ENCODE data around the gene TNFRSF9.

Gene TNFRSF9

DNA sequence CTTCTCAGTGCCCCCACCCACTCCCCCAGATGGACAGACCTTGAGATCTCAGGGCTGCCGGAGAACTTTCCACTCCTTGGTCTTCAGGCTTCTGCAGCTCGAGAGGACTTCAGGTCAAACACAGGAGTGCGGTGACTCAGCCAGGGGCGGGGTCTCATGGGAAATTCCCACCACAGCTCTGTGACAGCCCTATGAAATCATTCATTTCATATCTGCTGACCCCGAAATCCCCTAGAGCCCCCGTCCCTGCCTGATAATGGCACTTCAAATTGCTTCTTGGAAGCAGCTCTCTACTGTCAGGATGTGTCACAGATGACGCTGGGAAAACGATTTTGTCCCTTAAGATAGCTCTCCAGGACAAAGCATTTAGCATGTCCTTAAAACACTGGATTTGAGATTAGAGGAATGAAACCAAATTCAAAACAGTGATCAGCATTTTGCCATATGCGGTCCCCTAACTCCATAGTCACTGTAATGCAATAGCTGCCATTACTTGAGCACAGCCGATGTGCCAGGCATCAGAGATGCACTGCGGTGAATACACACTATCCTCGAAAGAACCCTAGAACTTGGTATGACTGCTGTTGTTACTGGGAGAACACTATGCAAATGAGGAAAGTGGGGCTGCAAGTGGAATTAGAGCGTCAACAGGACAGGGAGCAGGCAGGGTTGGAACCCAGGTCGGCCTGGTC lies at the start of gene TNFRSF9:
Gene TNFRSF9, minus strand, starts transcription at position 95 of the 692 bp plus-strand sequence. CDS start 845 bp downstream, outside the sequence.
- no peak within 1 kb of the TSS for H3K27ac ChIP-seq (ENCODE audit: low read length)

DNA sequence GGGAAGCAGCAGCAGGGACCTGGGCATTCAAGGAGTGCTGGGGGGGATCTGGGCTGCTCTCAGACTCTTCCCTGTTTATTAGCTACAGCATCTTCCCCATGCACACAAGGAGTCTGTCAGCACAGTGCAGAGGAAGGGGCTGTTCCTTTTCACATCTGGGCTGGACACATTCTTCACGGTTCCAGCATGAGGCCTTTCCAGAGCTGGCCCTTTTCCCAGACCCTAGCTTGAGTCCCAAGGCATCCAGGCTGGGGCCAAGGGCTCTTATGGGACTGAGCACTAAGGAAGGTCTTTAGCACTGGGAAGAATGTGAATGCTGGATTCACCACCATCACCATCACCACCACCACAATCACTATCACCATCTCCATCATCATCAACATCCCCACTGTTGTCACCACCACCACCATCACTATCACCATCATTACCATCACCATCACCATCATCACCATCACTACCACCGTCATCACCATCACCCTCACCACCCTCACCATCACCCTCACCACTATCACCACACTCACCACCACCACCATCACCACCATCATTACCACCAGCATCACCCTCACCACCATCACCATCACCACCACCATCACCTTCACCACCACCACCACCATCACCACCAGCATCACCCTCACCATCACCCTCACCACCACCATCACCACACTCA lies 49.3 kb upstream of the TNFRSF9 start:
- no peak overlapping the region for H3K27ac ChIP-seq (ENCODE audit: low read length)
- H3K4me3 ChIP-seq (ENCODE audit: low read length) = no peak overlapping the region
- no peaks in the 10 kb centered on the region for H3K9me3 ChIP-seq (ENCODE audit: control insufficient read depth, low read depth, low read length)

More for the DNA sequence above, at the start of gene TNFRSF9:
- Histone ChIP-seq H3K9ac (ENCODE audit: low read length) (no peak within 1 kb of the TSS), H3K27me3 (ENCODE audit: control insufficient read depth, insufficient read depth, low read length) (peaks cover 38% of the 10 kb centered on the region), H3K4me1 (ENCODE audit: control insufficient read depth, low read depth, low read length) (no peaks in the 10 kb centered on the region), H3K36me3 (ENCODE audit: control insufficient read depth, low read depth, low read length) (no peaks in the 10 kb centered on the region), H3K4me3 (ENCODE audit: low read length) (no peak within 1 kb of the TSS), H3K9me3 (ENCODE audit: control insufficient read depth, low read depth, low read length) (no peaks in the 10 kb centered on the region)

DNA sequence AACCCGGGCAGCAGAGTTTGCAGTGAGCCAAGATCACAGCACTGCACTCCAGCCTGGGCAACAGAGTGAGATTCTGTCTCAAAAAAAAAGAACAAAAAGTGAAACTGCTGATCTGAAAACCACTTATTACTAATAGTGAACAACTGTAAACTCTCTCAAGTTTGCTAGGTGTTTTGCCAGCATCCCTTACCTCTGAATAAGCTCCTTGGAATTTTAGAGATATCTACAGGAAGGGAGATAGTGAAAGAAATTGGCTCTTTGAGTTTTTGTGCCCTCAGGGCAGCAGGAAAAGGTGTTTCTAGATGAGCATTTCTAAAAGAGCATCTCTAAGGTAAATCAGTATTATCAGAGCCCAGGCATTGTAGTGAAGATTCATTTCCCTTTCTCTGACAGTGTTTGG lies 47.9 kb upstream of the TNFRSF9 start:
- no peak overlapping the region for H3K4me3 ChIP-seq (ENCODE audit: low read length)
- no peaks in the 10 kb centered on the region for H3K27me3 ChIP-seq (ENCODE audit: control insufficient read depth, insufficient read depth, low read length)
- H3K27ac ChIP-seq (ENCODE audit: low read length) = no peak overlapping the region
- peaks cover 24% of the 10 kb centered on the region for H3K36me3 ChIP-seq (ENCODE audit: control insufficient read depth, low read depth, low read length)
- H3K9me3 ChIP-seq (ENCODE audit: control insufficient read depth, low read depth, low read length) = no peaks in the 10 kb centered on the region
- H3K9ac ChIP-seq (ENCODE audit: low read length) = no peak overlapping the region
- H3K4me1 ChIP-seq (ENCODE audit: control insufficient read depth, low read depth, low read length) = peaks cover 3% of the 10 kb centered on the region

More for the DNA sequence above, 49.3 kb upstream of the TNFRSF9 start:
- H3K27me3 ChIP-seq (ENCODE audit: control insufficient read depth, insufficient read depth, low read length) = no peaks in the 10 kb centered on the region
- no peak overlapping the region for H3K9ac ChIP-seq (ENCODE audit: low read length)
- peaks cover 15% of the 10 kb centered on the region for H3K36me3 ChIP-seq (ENCODE audit: control insufficient read depth, low read depth, low read length)
- H3K4me1 ChIP-seq (ENCODE audit: control insufficient read depth, low read depth, low read length) = peaks cover 3% of the 10 kb centered on the region

DNA sequence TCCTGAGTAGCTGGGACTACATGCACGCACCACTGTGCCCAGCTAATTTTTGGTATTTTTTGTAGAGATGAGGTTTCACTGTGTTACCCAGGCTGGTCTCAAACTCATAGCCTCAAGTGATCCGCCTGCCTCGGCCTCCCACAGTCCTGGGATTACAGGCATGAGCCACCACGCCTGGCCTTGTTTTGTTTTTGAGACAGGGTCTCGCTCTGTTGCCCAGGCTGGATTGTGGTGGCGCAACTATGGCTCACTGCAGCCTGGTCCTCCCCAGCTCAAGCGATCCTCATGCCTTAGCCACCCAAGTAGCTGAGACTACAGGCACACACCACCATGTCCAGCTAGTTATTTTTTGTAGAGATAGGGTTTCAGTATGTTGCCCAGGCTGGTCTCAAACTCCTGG lies 46.9 kb upstream of the TNFRSF9 start:
- Histone ChIP-seq H3K4me1 (ENCODE audit: control insufficient read depth, low read depth, low read length) (peaks cover 3% of the 10 kb centered on the region), H3K9ac (ENCODE audit: low read length) (no peak overlapping the region), H3K9me3 (ENCODE audit: control insufficient read depth, low read depth, low read length) (no peaks in the 10 kb centered on the region), H3K27ac (ENCODE audit: low read length) (no peak overlapping the region), H3K27me3 (ENCODE audit: control insufficient read depth, insufficient read depth, low read length) (no peaks in the 10 kb centered on the region), H3K4me3 (ENCODE audit: low read length) (no peak overlapping the region), H3K36me3 (ENCODE audit: control insufficient read depth, low read depth, low read length) (peaks cover 35% of the 10 kb centered on the region)

DNA sequence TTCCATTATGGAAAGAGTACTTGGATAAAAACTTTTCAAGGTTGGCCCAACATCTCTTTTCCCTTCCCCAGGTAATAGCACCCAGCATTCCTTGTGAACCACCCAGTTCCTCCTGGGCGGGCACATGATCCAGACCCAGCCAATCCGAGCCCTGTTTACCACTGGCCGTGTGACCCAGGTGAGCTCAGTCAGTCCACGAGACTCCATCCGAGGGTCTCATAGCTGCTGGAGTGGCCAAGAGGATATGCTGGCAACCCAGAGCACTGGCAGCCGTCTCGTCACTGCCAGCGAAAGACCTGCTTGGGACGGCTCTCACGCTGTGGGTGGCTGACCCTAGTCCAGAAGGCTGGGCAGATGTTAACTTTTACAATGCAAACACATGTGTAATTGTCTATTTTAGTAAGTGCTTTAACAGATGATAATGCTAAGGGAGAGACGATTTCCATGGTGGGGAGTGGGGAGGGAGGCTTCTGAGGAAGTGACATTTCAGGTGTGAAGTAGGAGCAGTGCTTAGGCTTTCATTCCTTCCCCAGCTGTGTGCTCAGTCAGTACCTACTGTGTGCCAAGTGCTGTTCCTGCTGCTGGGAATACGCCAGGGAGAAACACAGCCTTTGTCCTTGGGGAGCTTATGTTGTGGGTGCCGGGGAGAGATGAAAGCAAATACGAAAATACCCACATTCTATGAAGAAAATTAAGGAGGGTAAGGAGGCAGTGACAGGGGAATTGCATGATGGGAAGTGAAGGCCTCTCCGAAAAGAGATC lies 45.4 kb upstream of the TNFRSF9 start:
- H3K36me3 ChIP-seq (ENCODE audit: control insufficient read depth, low read depth, low read length) = peaks cover 38% of the 10 kb centered on the region
- H3K27ac ChIP-seq (ENCODE audit: low read length) = no peak overlapping the region
- H3K4me1 ChIP-seq (ENCODE audit: control insufficient read depth, low read depth, low read length) = no peaks in the 10 kb centered on the region
- H3K27me3 ChIP-seq (ENCODE audit: control insufficient read depth, insufficient read depth, low read length) = no peaks in the 10 kb centered on the region
- no peak overlapping the region for H3K9ac ChIP-seq (ENCODE audit: low read length)
- H3K4me3 ChIP-seq (ENCODE audit: low read length) = no peak overlapping the region
- H3K9me3 ChIP-seq (ENCODE audit: control insufficient read depth, low read depth, low read length) = no peaks in the 10 kb centered on the region

DNA sequence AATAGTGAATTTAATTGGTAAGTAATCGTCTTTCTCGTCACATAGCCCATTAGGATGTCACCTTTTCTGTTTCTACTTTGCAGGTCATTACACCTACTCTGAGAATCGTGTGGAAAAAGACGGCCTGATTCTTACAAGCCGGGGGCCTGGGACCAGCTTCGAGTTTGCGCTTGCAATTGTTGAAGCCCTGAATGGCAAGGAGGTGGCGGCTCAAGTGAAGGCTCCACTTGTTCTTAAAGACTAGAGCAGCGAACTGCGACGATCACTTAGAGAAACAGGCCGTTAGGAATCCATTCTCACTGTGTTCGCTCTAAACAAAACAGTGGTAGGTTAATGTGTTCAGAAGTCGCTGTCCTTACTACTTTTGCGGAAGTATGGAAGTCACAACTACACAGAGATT lies 44.2 kb upstream of the TNFRSF9 start:
- Histone ChIP-seq H3K9me3 (ENCODE audit: control insufficient read depth, low read depth, low read length) (no peaks in the 10 kb centered on the region), H3K4me1 (ENCODE audit: control insufficient read depth, low read depth, low read length) (no peaks in the 10 kb centered on the region), H3K27ac (ENCODE audit: low read length) (no peak overlapping the region), H3K27me3 (ENCODE audit: control insufficient read depth, insufficient read depth, low read length) (no peaks in the 10 kb centered on the region), H3K4me3 (ENCODE audit: low read length) (no peak overlapping the region), H3K9ac (ENCODE audit: low read length) (no peak overlapping the region), H3K36me3 (ENCODE audit: control insufficient read depth, low read depth, low read length) (peaks cover 49% of the 10 kb centered on the region)

DNA sequence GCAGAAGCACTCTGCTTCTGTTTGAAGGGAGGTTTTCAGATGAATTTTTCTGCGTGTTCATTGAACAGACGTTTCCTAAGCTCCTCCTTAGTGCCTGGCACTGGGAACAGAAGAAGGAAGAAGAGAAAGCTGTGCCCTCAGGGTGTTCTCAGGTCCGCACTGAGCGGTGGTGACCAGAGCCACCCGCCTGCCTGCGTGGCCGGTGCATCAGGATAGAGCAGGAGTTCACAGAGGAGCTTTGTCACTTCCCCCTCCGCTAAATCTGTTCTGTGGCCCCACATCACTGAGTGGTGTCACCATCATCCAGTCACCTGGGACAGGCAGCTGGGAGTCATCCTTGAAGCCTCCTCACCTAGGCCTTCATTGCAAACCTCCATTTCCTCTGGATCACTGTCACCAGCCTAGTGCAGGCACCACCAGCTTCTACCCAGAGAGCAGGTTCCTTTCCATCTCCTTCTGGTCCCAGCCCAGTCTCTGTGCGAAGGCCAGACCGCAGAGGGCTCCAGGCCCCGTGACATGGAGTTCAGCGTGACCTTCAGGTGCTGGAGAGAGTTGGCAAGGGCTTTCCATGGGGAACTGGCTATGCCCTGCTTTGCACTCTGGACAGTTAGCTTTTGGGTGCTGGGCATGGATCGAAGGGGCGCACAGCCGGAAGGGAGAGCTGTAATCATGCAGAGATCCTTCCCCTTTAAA lies 42.6 kb upstream of the TNFRSF9 start:
- H3K27me3 ChIP-seq (ENCODE audit: control insufficient read depth, insufficient read depth, low read length) = no peaks in the 10 kb centered on the region
- peaks cover 63% of the 10 kb centered on the region for H3K36me3 ChIP-seq (ENCODE audit: control insufficient read depth, low read depth, low read length)
- no peak overlapping the region for H3K27ac ChIP-seq (ENCODE audit: low read length)
- H3K4me3 ChIP-seq (ENCODE audit: low read length) = no peak overlapping the region
- no peaks in the 10 kb centered on the region for H3K4me1 ChIP-seq (ENCODE audit: control insufficient read depth, low read depth, low read length)
- no peaks in the 10 kb centered on the region for H3K9me3 ChIP-seq (ENCODE audit: control insufficient read depth, low read depth, low read length)
- no peak overlapping the region for H3K9ac ChIP-seq (ENCODE audit: low read length)

DNA sequence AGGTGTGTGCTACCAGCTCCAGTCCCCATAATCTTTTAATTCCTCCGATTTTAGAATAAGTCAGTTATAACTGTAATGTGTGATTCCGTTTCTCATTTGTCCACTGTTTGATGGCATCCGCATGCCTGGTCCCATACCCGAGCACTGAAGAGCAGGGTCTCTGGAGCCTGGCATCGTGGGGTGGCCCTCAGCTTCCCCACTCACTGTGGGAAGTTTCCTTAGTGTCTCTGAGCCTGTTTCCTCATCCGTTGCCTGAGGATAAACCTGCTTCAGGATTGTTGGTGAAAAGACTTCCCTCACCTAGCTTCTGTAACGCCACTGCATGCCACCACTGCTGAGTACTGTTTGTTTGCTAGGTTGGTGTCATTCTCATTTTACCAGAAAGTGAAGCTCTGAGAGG lies 40.3 kb upstream of the TNFRSF9 start:
- Histone ChIP-seq H3K27ac (ENCODE audit: low read length) (no peak overlapping the region), H3K27me3 (ENCODE audit: control insufficient read depth, insufficient read depth, low read length) (no peaks in the 10 kb centered on the region), H3K4me3 (ENCODE audit: low read length) (no peak overlapping the region), H3K9me3 (ENCODE audit: control insufficient read depth, low read depth, low read length) (no peaks in the 10 kb centered on the region), H3K9ac (ENCODE audit: low read length) (no peak overlapping the region), H3K36me3 (ENCODE audit: control insufficient read depth, low read depth, low read length) (peaks cover 76% of the 10 kb centered on the region), H3K4me1 (ENCODE audit: control insufficient read depth, low read depth, low read length) (no peaks in the 10 kb centered on the region)

DNA sequence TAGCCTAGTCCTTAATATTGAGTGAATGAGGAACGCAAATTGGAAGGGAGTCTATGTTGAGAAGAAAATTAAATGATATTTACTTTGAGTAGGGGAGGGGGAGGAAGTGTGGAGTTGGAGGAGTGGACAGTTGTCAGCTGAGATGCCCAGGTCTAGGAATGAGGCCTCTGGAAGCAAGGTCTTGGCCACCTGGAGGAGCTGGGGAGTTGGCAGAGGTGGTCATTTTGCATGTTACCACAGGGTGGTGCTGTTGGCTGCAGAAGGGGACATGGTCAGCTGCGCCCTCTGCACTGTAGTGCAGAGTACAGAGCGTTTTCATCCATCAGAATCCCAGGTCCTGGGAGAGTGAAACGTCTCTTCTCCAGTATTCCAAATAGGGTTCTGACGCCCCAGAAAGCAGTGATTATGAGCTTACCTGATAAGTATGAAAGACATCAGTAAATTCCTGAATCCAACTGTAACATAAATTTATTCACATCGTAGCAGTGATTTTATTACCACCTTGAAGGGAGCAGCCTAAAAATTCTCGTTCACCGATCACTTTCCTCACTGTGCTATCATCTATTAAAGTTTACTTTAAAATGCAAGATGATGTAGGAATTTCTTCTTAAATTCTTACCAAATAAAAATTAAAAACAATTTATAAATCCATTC lies 34.7 kb upstream of the TNFRSF9 start:
- Histone ChIP-seq H3K27me3 (ENCODE audit: control insufficient read depth, insufficient read depth, low read length) (no peaks in the 10 kb centered on the region), H3K4me1 (ENCODE audit: control insufficient read depth, low read depth, low read length) (no peaks in the 10 kb centered on the region), H3K4me3 (ENCODE audit: low read length) (no peak overlapping the region), H3K9me3 (ENCODE audit: control insufficient read depth, low read depth, low read length) (no peaks in the 10 kb centered on the region), H3K27ac (ENCODE audit: low read length) (no peak overlapping the region), H3K36me3 (ENCODE audit: control insufficient read depth, low read depth, low read length) (peaks cover 60% of the 10 kb centered on the region), H3K9ac (ENCODE audit: low read length) (no peak overlapping the region)

DNA sequence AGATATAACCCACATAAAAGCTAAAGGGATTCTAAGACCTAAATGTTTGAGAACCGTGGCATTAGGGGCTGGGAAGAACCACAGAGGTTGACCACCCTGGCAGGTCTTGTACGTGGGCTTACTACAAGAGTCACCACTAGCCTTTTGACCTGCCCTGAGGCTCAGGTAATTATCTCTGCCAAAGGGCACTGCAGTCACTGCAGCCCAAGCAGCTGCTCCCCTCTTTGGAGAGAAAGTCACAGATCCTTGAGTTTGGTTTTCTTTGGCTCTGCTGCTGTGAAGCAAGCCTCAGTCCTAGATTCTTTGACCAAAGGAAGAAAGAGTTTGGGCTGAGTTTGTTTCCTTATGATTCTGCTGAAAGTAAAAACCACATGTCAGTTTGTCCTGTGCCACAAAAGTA lies 32.4 kb upstream of the TNFRSF9 start:
- Histone ChIP-seq H3K9ac (ENCODE audit: low read length) (no peak overlapping the region), H3K36me3 (ENCODE audit: control insufficient read depth, low read depth, low read length) (peaks cover 57% of the 10 kb centered on the region), H3K27ac (ENCODE audit: low read length) (no peak overlapping the region), H3K4me3 (ENCODE audit: low read length) (no peak overlapping the region), H3K9me3 (ENCODE audit: control insufficient read depth, low read depth, low read length) (no peaks in the 10 kb centered on the region), H3K4me1 (ENCODE audit: control insufficient read depth, low read depth, low read length) (no peaks in the 10 kb centered on the region), H3K27me3 (ENCODE audit: control insufficient read depth, insufficient read depth, low read length) (no peaks in the 10 kb centered on the region)

DNA sequence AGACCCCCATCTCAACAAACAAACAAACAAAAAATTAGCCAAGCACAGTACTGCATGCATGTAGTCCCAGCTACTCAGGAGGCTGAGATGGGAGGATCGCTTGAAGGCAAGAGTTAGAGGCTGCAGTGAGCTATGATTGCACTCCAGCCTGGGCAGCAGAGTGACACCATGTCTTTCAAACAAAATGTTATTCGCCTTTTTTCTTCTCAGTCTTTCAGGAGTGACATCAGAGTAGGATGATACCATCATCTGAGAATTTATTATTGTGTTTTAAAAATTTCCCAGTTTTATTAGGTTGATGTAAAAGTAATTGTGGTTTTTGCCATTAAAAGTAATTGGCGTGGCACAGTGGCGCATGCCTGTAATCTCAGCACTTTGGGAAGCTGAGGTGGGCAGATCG lies 31.6 kb upstream of the TNFRSF9 start:
- Histone ChIP-seq H3K4me3 (ENCODE audit: low read length) (no peak overlapping the region), H3K4me1 (ENCODE audit: control insufficient read depth, low read depth, low read length) (no peaks in the 10 kb centered on the region), H3K27ac (ENCODE audit: low read length) (no peak overlapping the region), H3K27me3 (ENCODE audit: control insufficient read depth, insufficient read depth, low read length) (no peaks in the 10 kb centered on the region), H3K9ac (ENCODE audit: low read length) (no peak overlapping the region), H3K9me3 (ENCODE audit: control insufficient read depth, low read depth, low read length) (no peaks in the 10 kb centered on the region), H3K36me3 (ENCODE audit: control insufficient read depth, low read depth, low read length) (peaks cover 56% of the 10 kb centered on the region)

Measured in iPS-18a (cell line).